Osteocyte (in vitro differentiated cells): ENCODE data around the gene PROP1. TPM values are rescaled to one million over a fixed set of nuclear protein-coding genes. Genes with fewer than 3 reads are reported as not detected.
"Not testable (repeated sequence)": the region's sequence is repeated elsewhere in the genome, so short reads cannot be mapped to it uniquely, and the experiment has no call there.

ENCODE experiments used
- DNase-seq: peaks from one replicate; pipeline ENCODE4 v3.0.0; 2021; ENCODE audit warnings: mixed read lengths; ENCODE audit not compliant: unreplicated experiment; ENCODE audit errors: extremely low spot score
- H3K27ac Mint-ChIP-seq: one replicate; pipeline ENCODE4 v1.8.0; 2021; ENCODE audit warnings: mild to moderate bottlenecking, mixed read lengths; ENCODE audit not compliant: unreplicated experiment
- H3K27me3 Mint-ChIP-seq: one replicate; pipeline ENCODE4 v1.8.0; 2021; ENCODE audit warnings: mixed read lengths; ENCODE audit not compliant: unreplicated experiment
- H3K36me3 Mint-ChIP-seq: one replicate; pipeline ENCODE4 v1.8.0; 2021; ENCODE audit warnings: mixed read lengths; ENCODE audit not compliant: unreplicated experiment
- H3K4me1 Mint-ChIP-seq: one replicate; pipeline ENCODE4 v1.8.0; 2021; ENCODE audit warnings: mixed read lengths; ENCODE audit not compliant: unreplicated experiment
- H3K4me3 Mint-ChIP-seq: one replicate; pipeline ENCODE4 v1.8.0; 2021; ENCODE audit warnings: mild to moderate bottlenecking, moderate library complexity, mixed read lengths; ENCODE audit not compliant: unreplicated experiment
- H3K9me3 Mint-ChIP-seq: one replicate; pipeline ENCODE4 v1.8.0; 2021; ENCODE audit warnings: mixed read lengths; ENCODE audit not compliant: unreplicated experiment
- total RNA-seq: library from RNA; stranded (reverse); gene quantifications from 2 replicates; pipeline ENCODE4 v1.2.1, GENCODE V29; 2021
- TF ChIP-seq, protein P1 (sequence below): fragments of 200-600 bp; sonication (generic); IDR thresholded peaks from 2 replicates; pipeline ENCODE4 v1.5.0; 2021; ENCODE audit warnings: antibody characterized with exemption, mild to moderate bottlenecking, moderate library complexity

PROP1 gene
- total RNA-seq, 1 donor from 2014 or later: not detected

DNA sequence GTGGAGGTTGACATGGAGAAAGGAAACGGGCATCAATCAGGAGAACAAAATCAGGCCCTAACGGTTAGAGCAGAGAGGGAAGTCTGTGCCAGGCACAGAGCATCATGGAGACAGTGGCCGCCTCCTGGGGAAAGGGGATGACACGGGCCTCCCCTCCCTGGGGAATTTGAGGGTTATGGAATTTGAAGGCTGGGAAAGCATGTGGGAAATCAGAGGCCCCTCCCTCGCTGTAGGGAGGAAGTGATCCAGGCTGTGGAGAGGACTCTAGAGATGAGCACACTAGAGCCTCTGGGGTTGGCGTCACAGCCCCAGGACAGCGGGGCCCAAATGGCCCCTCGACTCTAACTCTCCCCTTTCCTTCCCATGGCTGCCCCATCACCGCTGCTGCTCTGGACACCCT is 36.7 kb downstream of the PROP1 start:
- no peak for DNase-seq
- Mint-ChIP-seq H3K4me3 (no peak overlapping the region), H3K36me3 (no peaks in the 10 kb centered on the region), H3K4me1 (no peaks in the 10 kb centered on the region), H3K27me3 (no peaks in the 10 kb centered on the region), H3K9me3 (peaks cover 9% of the 10 kb centered on the region), H3K27ac (no peak overlapping the region)
- TF ChIP-seq, protein P1, sequence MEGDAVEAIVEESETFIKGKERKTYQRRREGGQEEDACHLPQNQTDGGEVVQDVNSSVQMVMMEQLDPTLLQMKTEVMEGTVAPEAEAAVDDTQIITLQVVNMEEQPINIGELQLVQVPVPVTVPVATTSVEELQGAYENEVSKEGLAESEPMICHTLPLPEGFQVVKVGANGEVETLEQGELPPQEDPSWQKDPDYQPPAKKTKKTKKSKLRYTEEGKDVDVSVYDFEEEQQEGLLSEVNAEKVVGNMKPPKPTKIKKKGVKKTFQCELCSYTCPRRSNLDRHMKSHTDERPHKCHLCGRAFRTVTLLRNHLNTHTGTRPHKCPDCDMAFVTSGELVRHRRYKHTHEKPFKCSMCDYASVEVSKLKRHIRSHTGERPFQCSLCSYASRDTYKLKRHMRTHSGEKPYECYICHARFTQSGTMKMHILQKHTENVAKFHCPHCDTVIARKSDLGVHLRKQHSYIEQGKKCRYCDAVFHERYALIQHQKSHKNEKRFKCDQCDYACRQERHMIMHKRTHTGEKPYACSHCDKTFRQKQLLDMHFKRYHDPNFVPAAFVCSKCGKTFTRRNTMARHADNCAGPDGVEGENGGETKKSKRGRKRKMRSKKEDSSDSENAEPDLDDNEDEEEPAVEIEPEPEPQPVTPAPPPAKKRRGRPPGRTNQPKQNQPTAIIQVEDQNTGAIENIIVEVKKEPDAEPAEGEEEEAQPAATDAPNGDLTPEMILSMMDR: no peak

GRCh38 chr5:177958696-177959095 is 37.3 kb downstream of the PROP1 start:
- TF ChIP-seq, protein P1: no peak
- Mint-ChIP-seq H3K9me3 (peaks cover 9% of the 10 kb centered on the region), H3K4me1 (no peaks in the 10 kb centered on the region), H3K27ac (no peak overlapping the region), H3K36me3 (no peaks in the 10 kb centered on the region), H3K4me3 (no peak overlapping the region), H3K27me3 (no peaks in the 10 kb centered on the region)
- DNase-seq: no peak

- H3K27ac Mint-ChIP-seq: no peak overlapping the region
- no peak for DNase-seq
- H3K4me3 Mint-ChIP-seq: no peak overlapping the region
- no peaks in the 10 kb centered on the region for H3K4me1 Mint-ChIP-seq
- peaks cover 9% of the 10 kb centered on the region for H3K9me3 Mint-ChIP-seq
- TF ChIP-seq, protein P1: no peak
- no peaks in the 10 kb centered on the region for H3K36me3 Mint-ChIP-seq
- H3K27me3 Mint-ChIP-seq: no peaks in the 10 kb centered on the region
Observed at GRCh38 chr5:177957241-177957640, 38.8 kb downstream of the PROP1 start.

- H3K9me3 Mint-ChIP-seq, H3K36me3 Mint-ChIP-seq, H3K4me3 Mint-ChIP-seq, H3K27ac Mint-ChIP-seq, H3K27me3 Mint-ChIP-seq, H3K4me1 Mint-ChIP-seq: not testable (repeated sequence)
- DNase-seq: peak; percentile 75
Observed at GRCh38 chr5:177953101-177953500, 42.9 kb downstream of the PROP1 start.

DNA sequence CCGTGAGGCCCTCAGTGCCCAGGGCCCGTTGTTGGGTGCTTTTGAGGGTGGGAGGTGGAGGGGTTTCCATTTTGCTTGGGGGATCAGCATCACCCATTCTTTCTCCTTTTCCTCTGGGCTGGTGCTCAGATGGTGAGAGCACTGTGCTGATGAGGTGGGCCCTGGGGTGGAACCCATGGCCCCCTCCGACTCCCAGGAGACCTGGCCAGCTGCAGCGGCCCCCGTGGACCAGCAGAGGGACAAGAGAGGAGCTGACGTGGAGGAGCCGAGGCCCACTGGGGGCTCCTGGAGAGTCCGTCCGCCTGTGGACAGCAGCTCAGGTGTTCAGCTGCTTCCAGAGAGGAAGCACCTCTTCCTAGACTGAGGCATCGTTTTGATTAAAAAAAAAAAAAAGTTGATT is 46.4 kb downstream of the PROP1 start:
- not testable (repeated sequence) for H3K27ac Mint-ChIP-seq, H3K27me3 Mint-ChIP-seq, H3K36me3 Mint-ChIP-seq, H3K9me3 Mint-ChIP-seq, H3K4me1 Mint-ChIP-seq, DNase-seq, H3K4me3 Mint-ChIP-seq

- not testable (repeated sequence) for DNase-seq, H3K36me3 Mint-ChIP-seq, H3K27me3 Mint-ChIP-seq, H3K4me3 Mint-ChIP-seq, H3K4me1 Mint-ChIP-seq, H3K9me3 Mint-ChIP-seq, H3K27ac Mint-ChIP-seq
Observed at GRCh38 chr5:177949065-177949464, 47.0 kb downstream of the PROP1 start.

DNA sequence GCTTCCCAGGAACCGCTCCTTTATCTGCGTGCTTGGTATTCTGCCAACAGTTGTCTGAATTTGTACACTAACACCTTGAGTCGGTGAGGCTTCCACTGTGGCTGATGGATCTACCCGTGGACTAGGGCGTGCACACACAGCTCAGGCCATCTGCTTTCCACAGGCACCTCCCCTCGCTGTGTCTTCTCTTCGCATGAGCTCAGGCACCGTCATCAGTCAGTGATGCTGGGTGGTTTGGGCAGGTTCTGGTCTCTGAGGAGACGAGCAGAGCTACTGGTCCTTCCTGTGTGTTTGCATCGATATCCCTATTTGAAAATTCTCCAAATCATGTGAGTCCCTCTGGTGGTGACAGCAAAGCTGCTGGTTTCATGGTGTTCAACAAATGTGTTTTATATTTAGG is 48.1 kb downstream of the PROP1 start:
- not testable (repeated sequence) for DNase-seq, H3K4me3 Mint-ChIP-seq, H3K27ac Mint-ChIP-seq, H3K9me3 Mint-ChIP-seq, H3K36me3 Mint-ChIP-seq, H3K27me3 Mint-ChIP-seq, H3K4me1 Mint-ChIP-seq

DNA sequence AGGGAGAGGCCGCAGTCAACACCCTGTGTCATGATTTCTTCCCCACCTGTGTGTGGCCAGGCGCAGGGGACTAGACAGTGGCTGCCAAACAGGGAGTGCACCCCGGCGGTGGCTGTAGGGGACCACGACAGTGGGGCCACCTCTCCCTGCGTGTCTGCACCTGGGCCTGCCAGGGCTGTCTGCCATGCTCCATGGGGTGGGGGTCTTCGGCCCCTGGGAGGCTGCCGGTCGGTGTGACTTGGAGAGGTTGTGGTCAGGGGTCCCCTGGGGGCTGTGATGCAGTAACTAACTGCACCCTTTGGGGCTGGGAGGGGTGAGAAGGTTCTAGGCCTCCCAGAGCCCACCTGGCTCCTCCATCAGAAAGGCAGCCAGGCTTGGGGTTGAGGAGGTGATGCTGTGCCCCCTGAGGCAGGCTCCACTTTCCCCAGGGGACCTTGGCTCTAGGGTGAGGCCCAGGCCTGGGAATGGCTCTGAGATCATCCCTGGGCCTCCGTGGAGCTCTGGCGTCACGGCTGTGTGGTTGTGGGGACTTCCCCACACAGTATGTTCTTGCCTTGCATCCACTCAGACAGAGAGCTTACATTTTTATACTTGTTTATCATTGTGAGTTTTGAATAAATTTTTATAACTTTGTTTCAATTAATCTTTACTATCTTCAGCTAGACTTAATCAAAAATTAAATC is 50.3 kb downstream of the PROP1 start:
- not testable (repeated sequence) for H3K4me3 Mint-ChIP-seq, DNase-seq, H3K4me1 Mint-ChIP-seq, H3K27ac Mint-ChIP-seq, H3K36me3 Mint-ChIP-seq, H3K27me3 Mint-ChIP-seq, H3K9me3 Mint-ChIP-seq

GRCh38 chr5:177945145-177945544 is 50.9 kb downstream of the PROP1 start:
- not testable (repeated sequence) for H3K36me3 Mint-ChIP-seq, H3K27ac Mint-ChIP-seq, H3K4me3 Mint-ChIP-seq, H3K9me3 Mint-ChIP-seq, H3K27me3 Mint-ChIP-seq, H3K4me1 Mint-ChIP-seq
- DNase-seq: peak; percentile 76
